Neuronal stem cell (in vitro differentiated cells): ENCODE measurements around the gene GLRA3.

ENCODE experiments used
- DNase-seq: peaks from one replicate; pipeline ENCODE4 v3.0.0-alpha.2; 2013; ENCODE audit warnings: low spot score
- H2AFZ ChIP-seq: one replicate; pipeline ENCODE4 v1.6.1; 2013; ENCODE audit warnings: mild to moderate bottlenecking, low read length, inconsistent platforms
- H2AK5ac ChIP-seq: 2 replicates; pipeline ENCODE4 v1.6.1; 2013; ENCODE audit warnings: low read depth, mild to moderate bottlenecking, inconsistent platforms, low read length, moderate library complexity, mixed read lengths
- H2BK120ac ChIP-seq: 2 replicates; pipeline ENCODE4 v1.6.1; 2013; ENCODE audit warnings: low read depth, mild to moderate bottlenecking, inconsistent platforms, low read length, moderate library complexity, mixed read lengths
- H2BK12ac ChIP-seq: one replicate; pipeline ENCODE4 v1.6.1; 2013; ENCODE audit warnings: low read length, inconsistent platforms
- H2BK15ac ChIP-seq: 2 replicates; pipeline ENCODE4 v1.6.1; 2013; ENCODE audit warnings: mild to moderate bottlenecking, low read length, inconsistent platforms, mixed read lengths
- H2BK5ac ChIP-seq: one replicate; pipeline ENCODE4 v1.6.1; 2013; ENCODE audit warnings: inconsistent platforms, mild to moderate bottlenecking, low read length, moderate library complexity
- H3K14ac ChIP-seq: one replicate; pipeline ENCODE4 v1.6.1; 2013; ENCODE audit warnings: low read length, inconsistent platforms
- H3K18ac ChIP-seq: 2 replicates; pipeline ENCODE4 v1.6.1; 2013; ENCODE audit warnings: low read length, inconsistent platforms
- H3K23ac ChIP-seq: 2 replicates; pipeline ENCODE4 v1.6.1; 2013; ENCODE audit warnings: low read depth, mild to moderate bottlenecking, mixed read lengths, low read length, inconsistent platforms; ENCODE audit not compliant: poor library complexity
- H3K27ac ChIP-seq: replicated peaks from 3 replicates; pipeline ENCODE4 v1.5.1; 2013; ENCODE audit warnings: low read length, inconsistent platforms
- H3K27me3 ChIP-seq, 3 experiments: 2 replicates each; pipeline ENCODE4 v1.6.1; 2013; ENCODE audit warnings: low read length in 3 of 3, mild to moderate bottlenecking in 2 of 3, inconsistent platforms in 1 of 3, low read depth in 1 of 3, mixed read lengths in 1 of 3, moderate library complexity in 1 of 3; ENCODE audit not compliant: control insufficient read depth in 3 of 3, insufficient read depth in 3 of 3
- H3K36me3 ChIP-seq, 2 donors: replicated peaks in 1 of 2; 2 replicates each; pipeline ENCODE4 v1.6.1; 2013; ENCODE audit warnings: low read length in 2 of 2; ENCODE audit not compliant: control insufficient read depth in 2 of 2, insufficient read depth in 2 of 2
- H3K4ac ChIP-seq: 2 replicates; pipeline ENCODE4 v1.6.1; 2013; ENCODE audit warnings: inconsistent platforms, mild to moderate bottlenecking, low read length, moderate library complexity
- H3K4me1 ChIP-seq, 2 donors: 1 replicate in 1 of 2; 2 replicates in 1 of 2; pipeline ENCODE4 v1.6.1; 2013; ENCODE audit warnings: low read length in 2 of 2, low read depth in 1 of 2; ENCODE audit not compliant: control insufficient read depth in 2 of 2, insufficient read depth in 1 of 2
- H3K4me2 ChIP-seq: one replicate; pipeline ENCODE4 v1.6.1; 2013; ENCODE audit warnings: mild to moderate bottlenecking, low read length, inconsistent platforms; ENCODE audit not compliant: insufficient read depth, poor library complexity, severe bottlenecking
- H3K4me3 ChIP-seq, 2 donors: 2 replicates each; pipeline ENCODE4 v1.5.1; 2013; ENCODE audit warnings: low read length in 2 of 2, mild to moderate bottlenecking in 2 of 2, inconsistent platforms in 1 of 2, moderate library complexity in 1 of 2
- H3K79me1 ChIP-seq: one replicate; pipeline ENCODE4 v1.6.1; 2013; ENCODE audit warnings: low read depth, mild to moderate bottlenecking, inconsistent platforms, low read length, moderate library complexity
- H3K9ac ChIP-seq: one replicate; pipeline ENCODE4 v1.6.1; 2013; ENCODE audit warnings: mild to moderate bottlenecking, low read depth, low read length, inconsistent platforms; ENCODE audit not compliant: poor library complexity
- H3K9me3 ChIP-seq, 2 donors: replicated peaks in 1 of 2; 2 replicates each; pipeline versions ENCODE3 to v1.6.1; 2013; ENCODE audit warnings: low read length in 2 of 2, mild to moderate bottlenecking in 2 of 2, inconsistent platforms in 1 of 2, low read depth in 1 of 2, mixed read lengths in 1 of 2, moderate library complexity in 1 of 2; ENCODE audit not compliant: control insufficient read depth in 2 of 2, insufficient read depth in 1 of 2
- H4K8ac ChIP-seq: one replicate; pipeline ENCODE4 v1.6.1; 2013; ENCODE audit warnings: low read depth, mild to moderate bottlenecking, inconsistent platforms, low read length, moderate library complexity
- H4K91ac ChIP-seq: one replicate; pipeline ENCODE4 v1.6.1; 2013; ENCODE audit warnings: low read length, low read depth, mild to moderate bottlenecking, inconsistent platforms; ENCODE audit not compliant: poor library complexity
- WGBS, 2 donors: extraction: QIAGEN DNeasy Blood & Tissue Kit; methylation state at CpG; one replicate each; pipeline ENCODE4 v1.1.7; 2013; ENCODE audit warnings: missing lambda C conversion rate in 2 of 2, mixed read lengths in 1 of 2; ENCODE audit not compliant: insufficient read length in 2 of 2, insufficient replicate concordance in 1 of 2; ENCODE audit errors: extremely low coverage in 2 of 2; 5-methylcytosine and 5-hydroxymethylcytosine counted together

The GLRA3 gene

DNA sequence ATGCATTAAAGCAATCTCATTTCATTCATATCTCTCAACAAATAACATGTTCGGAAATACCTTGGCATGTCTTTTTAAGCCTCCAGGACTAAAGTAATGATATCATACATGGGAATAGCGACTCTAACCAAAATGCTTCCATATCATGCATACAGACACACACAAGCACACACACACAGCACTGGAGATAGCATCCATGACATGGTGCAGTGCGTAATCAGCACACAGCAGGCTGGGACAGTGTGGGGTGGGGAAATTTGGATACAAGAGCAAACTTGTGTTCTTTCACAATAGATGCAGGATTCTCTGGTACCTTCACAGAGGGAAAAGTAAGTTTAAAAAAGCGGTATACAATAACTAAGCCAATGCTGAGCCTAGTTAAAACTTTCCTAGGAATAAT is 174.4 kb downstream of the GLRA3 start:
- Histone ChIP-seq H3K18ac (no peak overlapping the region), H4K8ac (no peak overlapping the region), H3K79me1 (no peaks in the 10 kb centered on the region), H3K36me3 (no peaks in the 10 kb centered on the region), H3K27me3 (no peaks in the 10 kb centered on the region), H2AK5ac (no peak overlapping the region), H3K14ac (no peak overlapping the region), H2AFZ (no peak overlapping the region), H4K91ac (no peak overlapping the region), H3K4me1 (no peaks in the 10 kb centered on the region), H2BK12ac (no peak overlapping the region), H3K4ac (no peak overlapping the region), H3K9me3 (no peaks in the 10 kb centered on the region), H3K4me3 (no peak overlapping the region), H2BK5ac (no peak overlapping the region), H2BK15ac (no peak overlapping the region), H3K27ac (no peak overlapping the region), H3K9ac (no peak overlapping the region), H3K23ac (no peak overlapping the region), H2BK120ac (no peak overlapping the region), H3K4me2 (no peak overlapping the region)
- DNase-seq = no peak
- WGBS, 2 donors = no CpG with 5 or more reads among the region's 4 CpGs

DNA sequence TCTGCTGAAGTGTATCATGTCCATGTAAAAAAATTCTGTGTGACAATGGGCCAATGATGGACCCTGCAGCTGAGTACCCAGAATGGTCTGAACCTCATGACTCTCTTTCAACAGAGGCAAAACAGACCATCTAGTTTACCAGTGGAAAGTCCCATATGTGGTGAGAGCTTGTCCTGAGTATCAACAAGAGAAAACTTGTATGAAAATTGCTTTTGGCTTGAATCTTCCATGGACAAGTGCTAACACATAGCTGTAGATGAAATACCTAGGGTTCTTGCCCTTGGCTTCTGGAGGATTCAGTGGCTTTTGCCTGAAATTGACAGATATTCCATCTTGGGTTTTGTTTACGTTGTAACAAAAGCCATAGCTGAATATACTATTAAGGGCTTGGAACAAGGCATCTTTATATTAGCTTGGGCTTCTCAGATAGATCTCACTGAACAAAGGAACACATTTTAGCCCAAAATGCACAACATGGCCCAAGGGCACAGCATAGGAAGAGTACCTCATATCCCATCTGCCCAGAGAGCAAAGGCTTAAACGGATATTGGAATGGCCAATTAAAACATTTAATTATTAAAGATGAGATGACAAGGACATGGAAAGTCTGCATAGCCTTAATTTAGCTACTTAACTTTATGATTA is 178.2 kb downstream of the GLRA3 start:
- Histone ChIP-seq H3K79me1 (no peaks in the 10 kb centered on the region), H2AFZ (no peak overlapping the region), H3K4me3 (no peak overlapping the region), H2AK5ac (no peak overlapping the region), H3K23ac (no peak overlapping the region), H3K27ac (no peak overlapping the region), H3K14ac (no peak overlapping the region), H3K4me2 (no peak overlapping the region), H3K36me3 (no peaks in the 10 kb centered on the region), H4K8ac (no peak overlapping the region), H4K91ac (no peak overlapping the region), H3K9me3 (no peaks in the 10 kb centered on the region), H3K18ac (no peak overlapping the region), H2BK15ac (no peak overlapping the region), H3K27me3 (no peaks in the 10 kb centered on the region), H2BK5ac (no peak overlapping the region), H3K4ac (no peak overlapping the region), H3K9ac (no peak overlapping the region), H2BK12ac (no peak overlapping the region), H3K4me1 (peaks cover 0 to 3% of the 10 kb centered on the region in 2 donors), H2BK120ac (no peak overlapping the region)
- no peak for DNase-seq
- WGBS, 2 donors = no CpG with 5 or more reads among the region's 2 CpGs

DNA sequence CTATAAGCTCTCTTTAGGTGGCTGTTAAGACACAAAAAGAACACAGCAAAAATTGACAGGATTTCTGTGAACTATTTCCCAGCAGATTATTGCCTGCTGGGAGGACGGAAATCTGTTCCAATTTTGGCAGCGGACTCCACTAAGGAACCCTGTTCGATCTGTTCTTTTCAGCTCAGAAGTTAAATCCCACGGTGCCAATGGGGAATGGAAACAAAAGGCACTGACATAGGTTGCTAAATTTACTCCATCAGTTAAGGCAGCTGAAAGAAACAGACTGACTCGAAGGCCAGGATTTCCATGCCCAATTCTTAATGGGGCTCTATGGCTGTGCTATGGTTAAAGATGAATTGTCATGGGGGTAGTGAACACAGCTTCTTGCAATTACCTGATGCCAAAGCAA is 180.2 kb downstream of the GLRA3 start:
- Histone ChIP-seq H3K4me3 (no peak overlapping the region), H3K14ac (no peak overlapping the region), H3K4ac (no peak overlapping the region), H4K8ac (no peak overlapping the region), H4K91ac (no peak overlapping the region), H3K4me1 (peaks cover 0 to 3% of the 10 kb centered on the region in 2 donors), H3K27ac (no peak overlapping the region), H3K36me3 (no peaks in the 10 kb centered on the region), H2BK5ac (no peak overlapping the region), H2BK120ac (no peak overlapping the region), H2AK5ac (no peak overlapping the region), H3K9me3 (no peaks in the 10 kb centered on the region), H3K18ac (no peak overlapping the region), H2AFZ (no peak overlapping the region), H3K23ac (no peak overlapping the region), H2BK15ac (no peak overlapping the region), H3K9ac (no peak overlapping the region), H3K4me2 (no peak overlapping the region), H2BK12ac (no peak overlapping the region), H3K79me1 (no peaks in the 10 kb centered on the region), H3K27me3 (no peaks in the 10 kb centered on the region)
- DNase-seq = no peak
- WGBS, 2 donors = no CpG with 5 or more reads among the region's 5 CpGs

DNA sequence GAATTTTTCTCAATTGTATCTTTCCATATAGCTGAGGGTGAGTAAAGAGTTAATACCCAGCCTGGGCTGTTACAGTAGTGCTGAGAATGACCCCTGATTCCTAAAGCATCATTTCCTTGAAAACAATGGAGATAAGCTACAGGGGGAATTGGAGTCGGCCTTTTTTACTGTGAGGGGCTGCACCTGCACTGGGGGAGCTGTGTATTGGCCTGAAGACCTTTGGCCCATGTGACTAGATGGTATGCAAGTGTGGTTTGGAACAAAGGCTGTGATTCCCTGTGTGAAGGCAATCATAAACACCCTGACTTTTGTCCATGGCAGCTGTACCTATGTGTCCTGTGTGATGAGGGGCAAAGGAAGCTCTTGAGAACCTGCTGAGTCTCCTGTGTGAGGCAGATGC is 182.7 kb downstream of the GLRA3 start:
- Histone ChIP-seq H2BK15ac (no peak overlapping the region), H3K4me2 (no peak overlapping the region), H2AK5ac (no peak overlapping the region), H3K23ac (no peak overlapping the region), H4K8ac (no peak overlapping the region), H4K91ac (no peak overlapping the region), H3K27me3 (no peaks in the 10 kb centered on the region), H3K4me1 (peaks cover 0 to 3% of the 10 kb centered on the region in 2 donors), H2BK5ac (no peak overlapping the region), H3K4ac (no peak overlapping the region), H3K18ac (no peak overlapping the region), H3K9ac (no peak overlapping the region), H2AFZ (no peak overlapping the region), H3K4me3 (no peak overlapping the region), H3K9me3 (no peaks in the 10 kb centered on the region), H3K14ac (no peak overlapping the region), H2BK120ac (no peak overlapping the region), H2BK12ac (no peak overlapping the region), H3K79me1 (no peaks in the 10 kb centered on the region), H3K27ac (no peak overlapping the region), H3K36me3 (no peaks in the 10 kb centered on the region)
- WGBS, 2 donors = no CpG with 5 or more reads among the region's 1 CpG
- no peak for DNase-seq
